ENCODE results near the gene CAMK2D. TPM values are rescaled to one million over a fixed set of nuclear protein-coding genes. Genes with fewer than 3 reads are reported as not detected.
A peak's percentile ranks its signal among the peaks of the same experiment; 100 is the strongest.

CAMK2D gene
- total RNA-seq, 4 donors from 2014 or later = 48.2 to 66.2 (median 51.2) TPM

DNA sequence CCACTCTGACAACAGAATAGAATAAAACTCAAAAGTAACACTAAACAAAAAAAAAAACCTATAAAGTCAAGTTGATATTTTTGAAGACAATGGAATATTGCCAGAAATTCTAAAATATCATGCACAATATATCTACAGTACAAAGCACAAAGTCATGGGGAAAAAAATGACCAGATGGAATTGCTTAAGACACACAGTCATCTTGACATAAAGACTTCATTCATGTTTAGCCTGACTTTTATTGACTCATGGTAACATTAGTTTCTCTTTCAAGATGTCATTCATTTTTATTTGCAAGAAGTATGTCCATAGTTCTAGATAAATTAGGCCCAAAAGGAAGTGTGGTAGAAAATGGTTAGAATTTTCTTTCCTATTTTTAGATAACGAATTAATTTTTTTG is 259.1 kb downstream of the CAMK2D start:
- Histone ChIP-seq H3K27me3 (no peaks in the 10 kb centered on the region), H3K36me3 (peaks cover 0 to 21% (median 6%) of the 10 kb centered on the region in 4 donors), H3K4me1 (peaks cover 0 to 17% (median 9%) of the 10 kb centered on the region in 4 donors), H3K9me3 (no peaks in the 10 kb centered on the region), H3K4me3 (no peak overlapping the region), H3K27ac (replicated peaks in 1 of 4) (no peak overlapping the region)
- WGBS = 86% methylated on average over 1 of the region's 1 CpG
- DNase-seq (ENCODE audit: extremely low spot score) = no peak
- TF ChIP-seq POLR2A (IDR thresholded peaks at IDR 0.05; ENCODE audit: low read depth) (no peak), POLR2AphosphoS5 (IDR thresholded peaks at IDR 0.05) (no peak), CTCF (IDR thresholded peaks at IDR 0.05) (no peak), EP300 (IDR thresholded peaks at IDR 0.05) (no peak)
- intact Hi-C loops (cut with DNase I) = no loop called here

DNA sequence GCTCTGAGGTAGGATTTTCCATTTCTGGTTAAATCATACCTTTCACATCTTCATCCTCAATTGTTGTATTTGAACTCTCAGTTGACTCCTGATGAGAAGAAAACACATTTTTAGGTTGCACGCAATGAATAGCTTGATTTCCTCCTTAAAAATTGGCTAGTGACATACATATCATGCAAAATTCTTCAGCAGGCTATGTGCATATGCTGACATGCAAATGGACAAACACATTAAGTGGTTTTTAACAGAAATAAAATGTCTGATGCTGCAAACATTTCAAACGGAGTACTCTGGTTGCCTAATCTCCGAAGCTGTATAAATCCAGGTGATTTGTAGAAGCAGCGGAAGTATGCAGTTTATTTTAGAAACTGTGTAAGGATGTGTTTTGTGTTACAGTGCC is 261.1 kb downstream of the CAMK2D start:
- DNase-seq (ENCODE audit: extremely low spot score) = no peak
- 93% methylated on average over 4 of the region's 4 CpGs for WGBS
- intact Hi-C loops (cut with DNase I) = no loop called here

GRCh38 chr4:113499696-113500095 is 261.8 kb downstream of the CAMK2D start:
- no peak overlapping the region for H3K4me3 ChIP-seq
- H3K4me1 ChIP-seq = peaks cover 0 to 19% (median 11%) of the 10 kb centered on the region in 4 donors
- H3K9me3 ChIP-seq = no peaks in the 10 kb centered on the region
- DNase-seq (ENCODE audit: extremely low spot score) = no peak
- WGBS = 55% methylated on average over 1 of the region's 1 CpG
- H3K36me3 ChIP-seq = peaks cover 0 to 20% (median 6%) of the 10 kb centered on the region in 4 donors
- H3K27ac ChIP-seq (replicated peaks in 1 of 4) = no peak overlapping the region
- no peaks in the 10 kb centered on the region for H3K27me3 ChIP-seq
- intact Hi-C loops (cut with DNase I) = no loop called here
- TF ChIP-seq EP300 (IDR thresholded peaks at IDR 0.05) (no peak), POLR2AphosphoS5 (IDR thresholded peaks at IDR 0.05) (peak in 1 of 2 donors; percentile 14), POLR2A (IDR thresholded peaks at IDR 0.05; ENCODE audit: low read depth) (no peak)

More for the DNA sequence above, 261.1 kb downstream of the CAMK2D start:
- Histone ChIP-seq H3K36me3 (peaks cover 0 to 13% (median 5%) of the 10 kb centered on the region in 4 donors), H3K27me3 (no peaks in the 10 kb centered on the region), H3K4me1 (peaks cover 0 to 19% (median 11%) of the 10 kb centered on the region in 4 donors), H3K9me3 (no peaks in the 10 kb centered on the region), H3K4me3 (no peak overlapping the region), H3K27ac (replicated peaks in 1 of 4) (no peak overlapping the region)
- TF ChIP-seq POLR2AphosphoS5 (IDR thresholded peaks at IDR 0.05) (no peak), CTCF (IDR thresholded peaks at IDR 0.05) (no peak), EP300 (IDR thresholded peaks at IDR 0.05) (no peak), POLR2A (IDR thresholded peaks at IDR 0.05; ENCODE audit: low read depth) (no peak)

GRCh38 chr4:113499166-113499565 is 262.4 kb downstream of the CAMK2D start:
- H3K4me1 ChIP-seq = peaks cover 0 to 19% (median 11%) of the 10 kb centered on the region in 4 donors
- 74% methylated on average over 1 of the region's 1 CpG for WGBS

More at GRCh38 chr4:113499166-113499565, 262.4 kb downstream of the CAMK2D start:
- Histone ChIP-seq H3K27ac (replicated peaks in 1 of 4) (no peak overlapping the region), H3K4me3 (no peak overlapping the region), H3K27me3 (no peaks in the 10 kb centered on the region), H3K36me3 (peaks cover 0 to 22% (median 7%) of the 10 kb centered on the region in 4 donors), H3K9me3 (no peaks in the 10 kb centered on the region)
- intact Hi-C loops (cut with DNase I) = no loop called here
- no peak for DNase-seq (ENCODE audit: extremely low spot score)
- TF ChIP-seq POLR2AphosphoS5 (IDR thresholded peaks at IDR 0.05) (no peak), EP300 (IDR thresholded peaks at IDR 0.05) (no peak), POLR2A (IDR thresholded peaks at IDR 0.05; ENCODE audit: low read depth) (no peak), CTCF (IDR thresholded peaks at IDR 0.05) (no peak)

Data from esophagus muscularis mucosa (tissue), 4 donors.